CD1c-positive myeloid dendritic cell (primary cell): Measurements from ENCODE around the gene COL11A2.

ENCODE experiments used
- DNase-seq: peaks from one replicate; pipeline ENCODE4 v3.0.0-alpha.2; 2016; ENCODE audit errors: extremely low spot score

The COL11A2 gene

DNA sequence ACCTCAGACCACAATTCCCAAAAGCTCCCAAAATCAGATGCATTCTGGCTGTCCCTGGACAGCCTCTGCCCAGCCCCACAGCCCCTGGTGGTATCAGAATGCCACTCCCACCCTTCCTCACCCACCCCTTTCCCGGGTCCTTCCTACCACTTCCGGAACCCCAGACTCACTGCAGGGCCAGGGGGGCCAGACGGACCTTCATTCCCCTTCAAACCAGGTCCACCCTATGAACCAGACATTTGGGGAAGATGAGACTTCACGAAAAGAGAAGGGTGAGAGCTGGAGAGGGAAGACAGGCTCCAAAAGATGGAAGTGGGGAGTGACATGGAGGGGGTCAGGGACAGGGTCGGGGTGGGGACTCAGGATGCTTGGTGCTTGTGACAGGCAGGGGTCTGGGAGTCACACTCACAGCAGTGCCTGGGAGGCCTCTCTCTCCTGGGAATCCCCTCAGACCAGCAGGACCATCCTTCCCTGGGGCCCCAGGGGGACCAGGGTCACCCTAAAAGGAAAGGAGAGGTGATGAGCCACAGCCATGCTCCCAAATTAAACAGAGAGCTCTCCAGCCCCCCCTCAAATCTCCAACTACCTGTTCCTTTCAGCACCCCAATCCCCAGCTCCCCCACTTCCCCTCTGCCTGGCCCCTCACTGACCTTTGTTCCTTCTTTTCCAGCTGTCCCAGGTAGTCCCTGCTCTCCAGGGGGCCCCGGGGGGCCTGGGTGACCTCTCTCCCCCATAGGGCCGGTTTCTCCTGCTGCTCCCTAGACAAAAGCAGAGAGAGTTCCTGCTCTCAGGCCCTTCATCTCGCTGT is 20.2 kb downstream of the COL11A2 start:
- DNase-seq: no peak

- no peak for DNase-seq
Measured at GRCh38 chr6:33171016-33171879, 21.0 kb downstream of the COL11A2 start.

GRCh38 chr6:33170176-33171015 is 21.9 kb downstream of the COL11A2 start:
- no peak for DNase-seq

GRCh38 chr6:33169291-33170175 is 22.7 kb downstream of the COL11A2 start:
- DNase-seq: no peak

- no peak for DNase-seq
Measured at GRCh38 chr6:33168639-33169038, 23.6 kb downstream of the COL11A2 start.

- DNase-seq: no peak
Measured at GRCh38 chr6:33168284-33168601, 24.0 kb downstream of the COL11A2 start.

DNA sequence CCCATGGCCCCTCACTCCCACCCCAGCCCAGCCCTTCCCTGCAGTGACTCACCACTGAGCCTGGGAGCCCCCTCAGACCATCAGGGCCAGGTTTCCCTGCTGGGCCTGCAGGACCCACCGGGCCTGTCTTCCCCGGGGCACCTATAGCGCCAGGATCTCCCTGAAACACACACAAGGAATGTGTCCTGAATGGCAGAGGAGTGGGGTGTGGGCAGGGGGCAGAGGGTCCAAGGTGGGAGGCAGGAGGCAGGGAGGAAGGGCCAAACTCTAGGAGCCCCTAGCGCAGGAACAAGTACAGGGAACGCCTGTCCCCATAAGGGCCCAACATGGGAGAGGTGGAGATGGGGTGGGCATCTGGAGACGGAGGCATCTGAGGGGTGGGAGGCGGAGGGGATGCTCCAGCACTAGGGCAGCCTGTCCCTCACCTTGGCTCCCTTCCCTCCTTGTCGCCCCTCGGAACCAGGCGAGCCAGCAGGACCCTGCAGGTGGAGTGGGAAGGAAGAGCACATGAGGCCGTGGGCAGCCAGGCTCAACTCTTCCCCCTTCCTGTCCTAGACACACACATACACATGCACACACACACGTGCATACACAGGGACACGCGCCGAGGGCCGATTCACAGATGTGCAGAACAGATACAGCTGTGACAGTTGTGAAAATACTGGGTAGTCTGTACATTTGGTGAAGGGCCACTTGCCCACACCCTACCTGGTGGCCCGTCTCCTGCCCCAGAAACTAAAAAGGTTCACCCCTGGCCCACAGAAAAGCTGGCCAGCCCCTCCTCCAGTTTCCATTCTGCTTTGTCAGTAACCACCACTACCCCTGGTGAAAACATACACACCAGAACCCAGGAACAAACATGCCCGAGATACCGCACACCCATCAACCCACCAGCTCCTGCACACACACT is 24.6 kb downstream of the COL11A2 start:
- no peak for DNase-seq

GRCh38 chr6:33166811-33167210 is 25.5 kb downstream of the COL11A2 start:
- no peak for DNase-seq

GRCh38 chr6:33166363-33166762 is 25.9 kb downstream of the COL11A2 start:
- no peak for DNase-seq

GRCh38 chr6:33165581-33166258 is 26.5 kb downstream of the COL11A2 start:
- no peak for DNase-seq

- DNase-seq: no peak
Measured at GRCh38 chr6:33164665-33165373, 27.4 kb downstream of the COL11A2 start.

DNA sequence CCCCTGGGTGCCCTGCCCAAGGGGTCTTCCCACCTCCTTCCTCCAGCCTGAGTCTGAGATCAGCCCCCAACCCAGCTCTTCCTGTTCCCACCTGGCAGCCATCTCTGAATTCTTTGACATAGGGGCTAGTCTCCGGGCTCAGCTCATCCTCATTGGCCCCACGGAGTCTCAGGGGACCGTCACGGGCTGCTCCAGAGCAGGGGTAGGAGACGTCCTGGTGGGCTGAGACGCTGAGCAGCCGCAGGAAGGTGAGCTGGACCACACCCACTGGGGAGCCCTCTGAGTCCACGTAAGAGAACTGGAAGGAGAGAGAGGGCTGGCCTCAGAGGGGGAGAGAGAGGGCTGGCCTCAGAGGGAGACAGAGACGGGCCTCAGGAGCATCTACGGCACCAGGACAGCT is 28.1 kb downstream of the COL11A2 start:
- no peak for DNase-seq

DNA sequence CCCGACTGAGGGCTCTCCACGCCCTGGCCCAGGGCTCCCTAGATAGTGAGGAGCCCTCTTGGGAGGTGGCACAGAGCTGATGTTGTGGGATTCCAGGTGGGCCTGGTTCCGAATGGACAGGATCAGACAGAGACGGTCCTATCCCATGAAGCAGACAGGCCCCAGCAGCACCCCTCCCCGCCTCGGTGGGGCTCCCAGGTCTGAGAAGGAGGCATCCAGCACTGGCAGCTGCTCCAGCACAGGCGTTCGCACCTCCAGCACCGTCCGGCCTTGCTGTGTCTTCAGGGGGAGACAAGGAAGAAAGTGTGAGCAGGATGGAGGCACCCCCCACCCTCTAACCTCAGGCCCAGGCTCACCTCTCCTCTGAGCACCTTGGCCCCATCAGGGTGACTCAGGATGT is 28.7 kb downstream of the COL11A2 start:
- no peak for DNase-seq

- DNase-seq: peak; percentile 94
Measured at GRCh38 chr6:33161354-33162331, 30.6 kb downstream of the COL11A2 start.

DNA sequence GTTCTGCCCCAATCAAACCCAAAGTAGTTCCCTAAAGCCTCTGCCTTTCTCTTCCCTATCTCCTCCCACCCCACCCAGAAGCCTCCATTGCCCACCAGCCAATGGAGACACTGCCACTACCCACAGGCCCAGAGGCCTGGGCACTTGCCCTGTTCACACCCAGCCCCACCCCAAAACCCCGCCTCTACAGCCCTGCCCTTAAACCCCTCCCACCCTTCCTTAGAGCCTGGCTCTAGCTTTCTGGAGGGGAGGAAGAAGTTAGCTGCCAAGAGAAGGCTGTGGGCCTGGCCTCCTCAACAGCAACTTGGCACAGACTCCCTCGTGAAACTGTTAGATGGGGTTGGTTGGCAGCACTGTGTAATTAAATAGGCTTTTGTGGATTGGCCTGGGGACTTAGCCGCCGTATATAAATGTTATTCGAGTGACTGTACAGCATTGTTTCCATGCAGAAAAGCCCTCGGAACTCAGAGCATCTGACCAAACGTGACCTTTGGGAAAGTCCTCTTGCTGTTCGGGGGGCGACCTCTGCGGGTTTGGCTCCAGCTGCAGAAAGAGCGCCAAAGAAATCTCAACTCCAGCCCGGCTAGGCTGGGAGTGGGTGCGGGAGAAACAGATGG is 31.4 kb downstream of the COL11A2 start:
- peak; percentile 58 for DNase-seq

DNA sequence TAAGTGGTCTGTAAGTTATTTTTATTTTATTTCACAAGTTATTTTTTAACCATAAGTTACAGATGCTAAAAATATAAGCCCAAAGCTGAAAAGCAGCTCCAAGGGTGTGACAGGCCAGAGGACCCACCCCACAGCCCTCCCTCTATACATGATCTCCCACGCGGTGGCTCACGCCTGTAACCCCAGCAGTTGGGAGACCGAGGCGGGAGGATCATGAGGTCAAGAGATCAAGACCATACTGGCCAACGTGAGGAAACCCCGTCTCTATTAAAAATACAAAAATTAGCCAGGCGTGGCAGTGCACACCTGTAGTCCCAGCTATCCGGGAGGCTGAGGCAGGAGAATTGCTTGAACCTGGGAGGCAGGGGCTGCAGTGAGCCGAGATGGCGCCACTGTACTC is 32.2 kb downstream of the COL11A2 start:
- no peak for DNase-seq

GRCh38 chr6:33156964-33157363 is 35.3 kb downstream of the COL11A2 start:
- no peak for DNase-seq
